HG02642 (cell line): Measurements from ENCODE around the gene ITGA11.

ENCODE experiments used
- ATAC-seq: cut with Tn5 transposase; IDR thresholded peaks from one replicate; pipeline ENCODE4 v1.9.1; 2021; ENCODE audit warnings: mild to moderate bottlenecking; ENCODE audit not compliant: unreplicated experiment, poor library complexity

ITGA11 gene

DNA sequence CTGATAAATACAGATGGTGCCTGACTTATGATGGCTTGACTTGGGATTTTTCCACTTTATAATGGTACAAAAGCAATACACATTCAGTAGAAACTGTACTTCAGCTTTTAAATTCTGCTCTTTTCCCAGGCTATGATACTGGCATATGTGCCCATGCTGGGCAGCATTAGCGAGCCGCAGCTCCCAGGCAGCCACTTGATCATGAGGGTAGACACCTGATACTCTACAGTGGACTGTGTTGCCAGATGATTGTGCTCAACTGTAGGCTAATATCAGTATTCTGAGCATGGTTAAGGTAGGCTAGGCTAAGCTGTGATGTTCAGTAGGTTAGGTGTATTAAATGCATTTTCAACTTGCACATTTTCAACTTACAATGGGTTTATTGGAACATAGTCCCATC lies 172.1 kb downstream of the ITGA11 start:
- no peak for ATAC-seq

DNA sequence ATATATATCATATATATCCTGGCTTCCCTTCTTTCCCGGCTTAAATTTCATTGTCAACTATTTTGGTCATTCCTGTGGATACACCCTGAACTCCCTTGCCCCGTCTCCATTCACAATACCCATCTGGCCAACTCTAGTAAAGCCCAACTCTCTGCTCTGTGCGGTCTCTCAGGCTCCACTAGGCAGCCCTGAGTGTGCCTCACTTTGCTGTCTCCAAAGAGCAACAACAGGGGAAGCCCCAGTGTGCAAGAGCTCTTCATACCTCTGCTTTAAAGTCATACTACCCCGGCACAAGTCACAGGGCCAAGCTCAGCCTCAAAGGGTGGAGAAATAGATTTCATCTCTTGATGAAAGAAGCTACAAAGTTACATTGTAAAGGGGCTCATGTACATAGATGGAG lies 173.3 kb downstream of the ITGA11 start:
- ATAC-seq, result no peak

DNA sequence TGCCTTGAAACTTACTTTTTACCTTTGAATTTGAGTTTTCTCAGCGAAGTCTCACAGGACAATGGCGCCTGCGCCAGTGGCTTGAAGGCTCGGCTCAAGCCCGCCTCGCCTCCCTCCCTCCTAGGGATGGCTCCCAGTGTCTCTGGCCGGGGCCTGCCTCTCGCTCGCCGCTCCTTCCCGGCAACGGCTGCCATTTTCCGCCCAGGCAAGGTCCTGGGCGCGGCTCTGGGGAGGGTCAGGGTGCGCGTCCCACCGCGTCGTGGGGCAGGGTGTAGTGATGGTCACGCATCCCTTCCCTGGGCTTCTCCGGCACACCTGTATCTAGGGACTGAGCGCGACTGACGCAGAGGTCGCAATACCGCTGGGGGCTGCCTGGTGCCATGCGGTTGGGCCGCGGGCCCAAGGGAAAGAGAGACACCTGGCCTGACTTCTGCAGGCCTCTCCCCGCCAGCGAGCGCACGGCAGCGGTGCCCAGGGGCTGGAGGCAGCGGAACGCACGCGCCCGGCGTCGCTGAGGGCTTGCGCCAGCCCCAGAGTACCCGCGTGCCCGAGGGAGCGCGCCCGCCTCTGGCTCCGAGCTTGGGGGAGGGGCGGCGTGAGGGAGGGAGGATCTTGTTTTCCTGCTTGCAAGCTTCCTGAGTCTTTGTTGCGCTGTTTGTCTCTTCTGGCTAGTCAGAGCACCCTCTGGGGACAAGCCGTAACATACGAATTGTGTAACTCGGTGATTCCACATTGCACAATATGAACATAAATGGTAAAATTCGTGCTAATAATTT lies 175.1 kb downstream of the ITGA11 start:
- peak; percentile 59 for ATAC-seq

DNA sequence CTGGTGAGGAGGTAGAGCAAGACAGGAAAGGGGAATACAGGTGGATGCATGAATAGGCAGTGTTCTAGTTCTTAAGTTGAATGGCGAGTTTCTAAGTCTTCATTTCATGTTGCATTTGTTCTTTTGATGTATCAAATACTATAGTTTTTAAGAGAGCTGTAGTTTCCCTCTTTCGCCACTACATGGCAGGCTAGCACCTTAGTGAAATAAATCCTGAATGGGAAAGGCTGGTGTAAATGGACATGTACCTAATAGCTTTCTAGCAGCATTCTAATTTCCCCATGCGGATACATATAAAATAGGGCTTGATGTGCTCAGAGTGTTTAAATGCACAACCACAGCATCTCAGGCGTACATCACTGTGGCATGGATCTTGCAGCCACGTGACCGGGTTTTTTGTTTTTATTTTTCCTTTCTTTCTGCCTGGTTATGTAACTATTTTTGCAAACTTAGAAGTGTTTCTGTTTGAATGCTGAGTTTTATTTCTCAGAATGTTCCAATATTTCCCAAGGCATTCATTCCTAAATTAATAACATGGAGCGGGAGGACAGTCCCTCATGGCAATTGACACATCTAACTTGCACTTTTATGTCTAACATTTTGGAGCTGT lies 178.9 kb downstream of the ITGA11 start:
- ATAC-seq, result no peak

DNA sequence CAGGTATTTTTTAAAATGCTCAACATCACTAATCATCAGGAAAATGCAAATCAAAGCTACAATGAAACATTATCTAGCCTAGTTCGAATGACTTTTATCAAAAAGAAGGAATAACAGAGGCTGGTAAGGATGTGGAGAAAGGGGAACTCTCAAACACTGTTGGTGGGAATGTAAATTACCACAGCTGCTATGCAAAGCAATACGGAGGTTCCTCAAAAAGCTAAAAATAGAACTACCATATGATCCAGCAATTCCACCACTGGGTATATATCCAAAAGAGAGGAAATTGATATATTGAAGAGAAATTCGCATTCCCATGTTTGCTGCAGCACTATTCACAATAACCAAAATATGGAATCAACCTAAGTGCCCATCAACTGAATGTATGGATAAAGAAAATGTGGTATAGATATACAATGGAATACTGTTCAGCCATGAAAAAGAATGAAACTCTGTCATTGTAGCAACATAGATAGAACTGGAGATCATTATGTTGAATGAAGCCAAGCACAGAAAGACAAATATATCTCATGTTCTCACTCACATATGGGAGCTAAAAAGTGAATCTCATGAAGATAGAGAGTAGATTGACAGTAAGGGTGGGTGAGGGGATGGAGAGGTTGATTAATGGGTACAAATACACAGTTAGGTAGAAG lies 182.8 kb downstream of the ITGA11 start:
- ATAC-seq, result no peak
